ENCODE measurements around the gene MAST3.
A peak's percentile ranks its signal among the peaks of the same experiment; 100 is the strongest.

MAST3 gene

GRCh38 chr19:18161636-18162002 lies 64.0 kb downstream of the MAST3 start:
- DNase-seq (ENCODE audit: low read depth): no peak
- no peak for TF ChIP-seq CTCF (IDR thresholded peaks at IDR 0.05; ENCODE audit: insufficient read depth, low read depth, low read length, missing control alignments)
- no peak overlapping the region for H3K4me3 ChIP-seq (ENCODE audit: low read depth, low read length)

GRCh38 chr19:18164072-18164471 lies 66.5 kb downstream of the MAST3 start:
- no peak for TF ChIP-seq CTCF (IDR thresholded peaks at IDR 0.05; ENCODE audit: insufficient read depth, low read depth, low read length, missing control alignments)
- no peak for DNase-seq (ENCODE audit: low read depth)

GRCh38 chr19:18165794-18166544 lies 68.4 kb downstream of the MAST3 start:
- no peak for TF ChIP-seq CTCF (IDR thresholded peaks at IDR 0.05; ENCODE audit: insufficient read depth, low read depth, low read length, missing control alignments)
- no peak for DNase-seq (ENCODE audit: low read depth)
- no peak overlapping the region for H3K4me3 ChIP-seq (ENCODE audit: low read depth, low read length)

More at GRCh38 chr19:18164072-18164471, 66.5 kb downstream of the MAST3 start:
- no peak overlapping the region for H3K4me3 ChIP-seq (ENCODE audit: low read depth, low read length)

- no peak for TF ChIP-seq CTCF (IDR thresholded peaks at IDR 0.05; ENCODE audit: insufficient read depth, low read depth, low read length, missing control alignments)
- DNase-seq (ENCODE audit: low read depth): no peak
- no peak overlapping the region for H3K4me3 ChIP-seq (ENCODE audit: low read depth, low read length)
Observed at GRCh38 chr19:18167011-18167410, 69.4 kb downstream of the MAST3 start.

GRCh38 chr19:18167975-18168645 lies 70.5 kb downstream of the MAST3 start:
- peak; percentile 79 for DNase-seq (ENCODE audit: low read depth)
- H3K4me3 ChIP-seq (ENCODE audit: low read depth, low read length): no peak overlapping the region
- peak; percentile 87 for TF ChIP-seq CTCF (IDR thresholded peaks at IDR 0.05; ENCODE audit: insufficient read depth, low read depth, low read length, missing control alignments)

GRCh38 chr19:18168673-18169381 lies 71.2 kb downstream of the MAST3 start:
- H3K4me3 ChIP-seq (ENCODE audit: low read depth, low read length): no peak overlapping the region
- no peak for TF ChIP-seq CTCF (IDR thresholded peaks at IDR 0.05; ENCODE audit: insufficient read depth, low read depth, low read length, missing control alignments)
- DNase-seq (ENCODE audit: low read depth): no peak

All from GM12865 (cell line).